ENCODE results near the gene CLMN. TPM values are rescaled to one million over a fixed set of nuclear protein-coding genes. Genes with fewer than 3 reads are reported as not detected.

The CLMN gene
- total and polyA plus RNA-seq, 9 of the 15 experiments (the other 6 are each of a cell fraction or from before 2014, with no cell fraction given), result 0.01 to 0.18 (median 0.07) TPM; not detected in 4

DNA sequence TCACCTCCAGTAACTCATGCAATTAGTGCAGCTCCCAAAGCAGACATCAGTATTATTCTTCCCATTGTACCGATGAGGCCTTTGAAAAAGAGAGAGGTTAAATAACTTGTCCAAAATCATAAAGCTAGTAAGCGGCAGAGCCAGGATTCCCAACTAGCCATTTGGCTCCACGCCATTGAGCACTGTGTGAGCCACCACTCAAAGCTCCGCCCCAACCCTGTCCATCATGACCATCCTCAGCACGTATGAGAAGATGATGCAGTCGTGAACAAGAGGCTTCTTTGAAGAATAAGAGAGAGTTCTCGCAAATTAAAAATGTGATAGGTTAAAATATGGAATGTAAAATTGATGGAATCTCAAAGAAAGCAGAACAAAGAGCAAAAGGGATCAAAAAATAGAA, 14.6 kb downstream of the CLMN start:
- H3K79me2 ChIP-seq (ENCODE audit: control insufficient read depth, insufficient read depth, low read length), result no peaks in the 10 kb centered on the region
- no peaks in the 10 kb centered on the region for H3K36me3 ChIP-seq (ENCODE audit: control insufficient read depth, insufficient read depth, low read length)
- in situ Hi-C loops (cut with MboI), result no loop called here
- 0% methylated on average over 7 of the region's 7 CpGs for WGBS (ENCODE audit: insufficient coverage, low coverage, missing lambda C conversion rate)
- BruUV-seq (replicated peaks), result no TSS peak
- no peaks in the 10 kb centered on the region for H3K9me1 ChIP-seq (ENCODE audit: control insufficient read depth, insufficient read depth, low read length)
- no peak overlapping the region for H2AFZ ChIP-seq (ENCODE audit: low read depth, low read length)
- intact Hi-C loops (cut with micrococcal nuclease), result no loop called here
- no peak for FAIRE-seq
- no peak overlapping the region for H3K9ac ChIP-seq (ENCODE audit: insufficient read depth in 1 of 2, low read depth in 2 of 2, low read length in 2 of 2)
- H4K20me1 ChIP-seq (replicated peaks; ENCODE audit: control insufficient read depth, insufficient read depth, low read length), result no peaks in the 10 kb centered on the region
- H3K27me3 ChIP-seq (ENCODE audit: control insufficient read depth in 2 of 2, insufficient read depth in 2 of 2, low read length in 2 of 2), result peaks cover 3 to 36% of the 10 kb centered on the region in 2 experiments; a peak in 3 of 5 replicates
- no peak overlapping the region for H3K4me3 ChIP-seq
- TF ChIP-seq, protein P1, sequence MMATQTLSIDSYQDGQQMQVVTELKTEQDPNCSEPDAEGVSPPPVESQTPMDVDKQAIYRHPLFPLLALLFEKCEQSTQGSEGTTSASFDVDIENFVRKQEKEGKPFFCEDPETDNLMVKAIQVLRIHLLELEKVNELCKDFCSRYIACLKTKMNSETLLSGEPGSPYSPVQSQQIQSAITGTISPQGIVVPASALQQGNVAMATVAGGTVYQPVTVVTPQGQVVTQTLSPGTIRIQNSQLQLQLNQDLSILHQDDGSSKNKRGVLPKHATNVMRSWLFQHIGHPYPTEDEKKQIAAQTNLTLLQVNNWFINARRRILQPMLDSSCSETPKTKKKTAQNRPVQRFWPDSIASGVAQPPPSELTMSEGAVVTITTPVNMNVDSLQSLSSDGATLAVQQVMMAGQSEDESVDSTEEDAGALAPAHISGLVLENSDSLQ (IDR thresholded peaks at IDR 0.05), result peak; percentile 18; the same call in 1 of the 2 replicates
- TF ChIP-seq, protein P2, sequence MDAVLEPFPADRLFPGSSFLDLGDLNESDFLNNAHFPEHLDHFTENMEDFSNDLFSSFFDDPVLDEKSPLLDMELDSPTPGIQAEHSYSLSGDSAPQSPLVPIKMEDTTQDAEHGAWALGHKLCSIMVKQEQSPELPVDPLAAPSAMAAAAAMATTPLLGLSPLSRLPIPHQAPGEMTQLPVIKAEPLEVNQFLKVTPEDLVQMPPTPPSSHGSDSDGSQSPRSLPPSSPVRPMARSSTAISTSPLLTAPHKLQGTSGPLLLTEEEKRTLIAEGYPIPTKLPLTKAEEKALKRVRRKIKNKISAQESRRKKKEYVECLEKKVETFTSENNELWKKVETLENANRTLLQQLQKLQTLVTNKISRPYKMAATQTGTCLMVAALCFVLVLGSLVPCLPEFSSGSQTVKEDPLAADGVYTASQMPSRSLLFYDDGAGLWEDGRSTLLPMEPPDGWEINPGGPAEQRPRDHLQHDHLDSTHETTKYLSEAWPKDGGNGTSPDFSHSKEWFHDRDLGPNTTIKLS (IDR thresholded peaks at IDR 0.05; ENCODE audit: borderline replicate concordance, low read depth), result no peak
- ChIA-PET CTCF (ENCODE audit: low intra/inter-chr PET ratio) (no interaction called here), POLR2A (no interaction called here)
- H3K4me2 ChIP-seq (ENCODE audit: insufficient read depth, low read length), result no peak overlapping the region
- DNase-seq (ENCODE audit: extremely low read depth in 1 of 4, low spot score in 3 of 4), result no peak
- no peaks in the 10 kb centered on the region for H3K4me1 ChIP-seq (replicated peaks in 1 of 2; ENCODE audit: control insufficient read depth in 2 of 2, insufficient read depth in 2 of 2, low read length in 2 of 2)
- ATAC-seq, result no peak
- H3K9me3 ChIP-seq (replicated peaks; ENCODE audit: control insufficient read depth, insufficient read depth, low read depth, low read length), result no peaks in the 10 kb centered on the region
- H3K27ac ChIP-seq (ENCODE audit: extremely low read depth, low read depth, low read length), result no peak overlapping the region

DNA sequence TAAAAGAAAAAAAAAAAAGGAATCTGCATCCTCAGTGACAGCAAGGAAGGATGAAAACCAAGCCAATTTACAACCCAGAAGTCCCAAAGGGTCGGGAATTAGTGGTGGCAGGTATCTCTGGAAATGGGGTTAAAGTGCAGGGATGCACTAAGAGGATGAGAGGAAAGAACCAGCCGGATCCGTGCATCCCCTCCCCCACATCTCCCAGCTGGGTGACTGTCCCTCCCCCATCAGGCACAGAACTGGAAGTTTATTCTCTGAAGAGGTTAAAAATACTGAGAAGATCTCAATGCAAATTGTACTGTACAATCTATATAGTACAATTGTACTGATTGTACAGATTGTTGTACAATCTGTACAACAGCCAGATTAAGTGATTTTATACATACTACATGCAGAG, 15.4 kb downstream of the CLMN start:
- Histone ChIP-seq H3K9ac (ENCODE audit: insufficient read depth in 1 of 2, low read depth in 2 of 2, low read length in 2 of 2) (no peak overlapping the region), H3K4me1 (replicated peaks in 1 of 2; ENCODE audit: control insufficient read depth in 2 of 2, insufficient read depth in 2 of 2, low read length in 2 of 2) (no peaks in the 10 kb centered on the region), H3K27ac (ENCODE audit: extremely low read depth, low read depth, low read length) (no peak overlapping the region), H3K36me3 (ENCODE audit: control insufficient read depth, insufficient read depth, low read length) (no peaks in the 10 kb centered on the region), H2AFZ (ENCODE audit: low read depth, low read length) (no peak overlapping the region), H3K27me3 (ENCODE audit: control insufficient read depth in 2 of 2, insufficient read depth in 2 of 2, low read length in 2 of 2) (peaks cover 3 to 33% of the 10 kb centered on the region in 2 experiments; a peak in 3 of 5 replicates), H3K4me3 (no peak overlapping the region), H3K4me2 (ENCODE audit: insufficient read depth, low read length) (no peak overlapping the region), H3K9me1 (ENCODE audit: control insufficient read depth, insufficient read depth, low read length) (no peaks in the 10 kb centered on the region), H3K79me2 (ENCODE audit: control insufficient read depth, insufficient read depth, low read length) (no peaks in the 10 kb centered on the region), H4K20me1 (replicated peaks; ENCODE audit: control insufficient read depth, insufficient read depth, low read length) (no peaks in the 10 kb centered on the region), H3K9me3 (replicated peaks; ENCODE audit: control insufficient read depth, insufficient read depth, low read depth, low read length) (no peaks in the 10 kb centered on the region)
- DNase-seq (ENCODE audit: extremely low read depth in 1 of 4, low spot score in 3 of 4), result no peak
- intact Hi-C loops (cut with micrococcal nuclease) (no loop called here), in situ Hi-C loops (cut with MboI) (no loop called here)
- FAIRE-seq, result no peak
- 0% methylated on average over 2 of the region's 3 CpGs for WGBS (ENCODE audit: insufficient coverage, low coverage, missing lambda C conversion rate)
- ATAC-seq, result no peak
- ChIA-PET POLR2A (no interaction called here), CTCF (ENCODE audit: low intra/inter-chr PET ratio) (no interaction called here)
- no TSS peak for BruUV-seq (replicated peaks)
- TF ChIP-seq, protein P3, sequence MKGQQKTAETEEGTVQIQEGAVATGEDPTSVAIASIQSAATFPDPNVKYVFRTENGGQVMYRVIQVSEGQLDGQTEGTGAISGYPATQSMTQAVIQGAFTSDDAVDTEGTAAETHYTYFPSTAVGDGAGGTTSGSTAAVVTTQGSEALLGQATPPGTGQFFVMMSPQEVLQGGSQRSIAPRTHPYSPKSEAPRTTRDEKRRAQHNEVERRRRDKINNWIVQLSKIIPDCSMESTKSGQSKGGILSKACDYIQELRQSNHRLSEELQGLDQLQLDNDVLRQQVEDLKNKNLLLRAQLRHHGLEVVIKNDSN (CRISPR knock-in tag; IDR thresholded peaks at IDR 0.05), result no peak
- TF ChIP-seq HDAC6 (IDR thresholded peaks at IDR 0.05; ENCODE audit: low read depth, low read length), result no peak
- TF ChIP-seq, protein P4, sequence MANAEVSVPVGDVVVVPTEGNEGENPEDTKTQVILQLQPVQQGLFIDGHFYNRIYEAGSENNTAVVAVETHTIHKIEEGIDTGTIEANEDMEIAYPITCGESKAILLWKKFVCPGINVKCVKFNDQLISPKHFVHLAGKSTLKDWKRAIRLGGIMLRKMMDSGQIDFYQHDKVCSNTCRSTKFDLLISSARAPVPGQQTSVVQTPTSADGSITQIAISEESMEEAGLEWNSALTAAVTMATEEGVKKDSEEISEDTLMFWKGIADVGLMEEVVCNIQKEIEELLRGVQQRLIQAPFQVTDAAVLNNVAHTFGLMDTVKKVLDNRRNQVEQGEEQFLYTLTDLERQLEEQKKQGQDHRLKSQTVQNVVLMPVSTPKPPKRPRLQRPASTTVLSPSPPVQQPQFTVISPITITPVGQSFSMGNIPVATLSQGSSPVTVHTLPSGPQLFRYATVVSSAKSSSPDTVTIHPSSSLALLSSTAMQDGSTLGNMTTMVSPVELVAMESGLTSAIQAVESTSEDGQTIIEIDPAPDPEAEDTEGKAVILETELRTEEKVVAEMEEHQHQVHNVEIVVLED (CRISPR knock-in tag; IDR thresholded peaks at IDR 0.05), result no peak
- TF ChIP-seq KLF13 (tag; IDR thresholded peaks at IDR 0.05; ENCODE audit: borderline replicate concordance, low read depth), result no peak
- TF ChIP-seq POLR2H (tag; IDR thresholded peaks at IDR 0.05; ENCODE audit: low read depth), result no peak
- no peak for TF ChIP-seq ZNF707 (CRISPR knock-in tag; conservative IDR thresholded peaks at IDR 0.05)

Data from K562 (cell line).